ENCODE measurements around the gene HSPA4L. TPM values are rescaled to one million over a fixed set of nuclear protein-coding genes. Genes with fewer than 3 reads are reported as not detected.

Gene HSPA4L
- total RNA-seq, 1 donor: 4.0 TPM

- Histone ChIP-seq H3K27ac (ENCODE audit: low read depth, low read length) (no peak overlapping the region), H3K4me2 (ENCODE audit: insufficient read depth, low read length) (no peak overlapping the region), H3K27me3 (ENCODE audit: insufficient read depth, low read length) (no peaks in the 10 kb centered on the region), H3K4me1 (ENCODE audit: insufficient read depth, low read length) (no peaks in the 10 kb centered on the region), H3K9me3 (ENCODE audit: low read depth, low read length) (no peaks in the 10 kb centered on the region), H3K4me3 (ENCODE audit: insufficient read depth, low read length) (no peak overlapping the region), H3K79me2 (ENCODE audit: insufficient read depth, low read length) (no peaks in the 10 kb centered on the region), H2AFZ (ENCODE audit: low read length) (no peak overlapping the region), H4K20me1 (ENCODE audit: insufficient read depth, low read length) (no peaks in the 10 kb centered on the region), H3K36me3 (ENCODE audit: insufficient read depth, low read length) (no peaks in the 10 kb centered on the region)
- TF ChIP-seq CTCF (IDR thresholded peaks at IDR 0.05; ENCODE audit: extremely low read depth, low read depth, low read length): no peak
- DNase-seq (ENCODE audit: insufficient read length, low spot score, missing footprints): no peak
Measured at GRCh38 chr4:127741247-127741646, 40.9 kb upstream of the HSPA4L start.

GRCh38 chr4:127747883-127748282 is 34.2 kb upstream of the HSPA4L start:
- H3K27ac ChIP-seq (ENCODE audit: low read depth, low read length): no peak overlapping the region
- H3K9me3 ChIP-seq (ENCODE audit: low read depth, low read length): no peaks in the 10 kb centered on the region
- H3K4me3 ChIP-seq (ENCODE audit: insufficient read depth, low read length): no peak overlapping the region
- no peak overlapping the region for H2AFZ ChIP-seq (ENCODE audit: low read length)
- H3K27me3 ChIP-seq (ENCODE audit: insufficient read depth, low read length): no peaks in the 10 kb centered on the region
- no peak for DNase-seq (ENCODE audit: insufficient read length, low spot score, missing footprints)
- no peak for TF ChIP-seq CTCF (IDR thresholded peaks at IDR 0.05; ENCODE audit: extremely low read depth, low read depth, low read length)
- H4K20me1 ChIP-seq (ENCODE audit: insufficient read depth, low read length): no peaks in the 10 kb centered on the region
- no peaks in the 10 kb centered on the region for H3K36me3 ChIP-seq (ENCODE audit: insufficient read depth, low read length)
- H3K4me2 ChIP-seq (ENCODE audit: insufficient read depth, low read length): no peak overlapping the region
- no peaks in the 10 kb centered on the region for H3K4me1 ChIP-seq (ENCODE audit: insufficient read depth, low read length)
- no peaks in the 10 kb centered on the region for H3K79me2 ChIP-seq (ENCODE audit: insufficient read depth, low read length)

- no peaks in the 10 kb centered on the region for H4K20me1 ChIP-seq (ENCODE audit: insufficient read depth, low read length)
- no peak for DNase-seq (ENCODE audit: insufficient read length, low spot score, missing footprints)
- no peaks in the 10 kb centered on the region for H3K9me3 ChIP-seq (ENCODE audit: low read depth, low read length)
- no peak for TF ChIP-seq CTCF (IDR thresholded peaks at IDR 0.05; ENCODE audit: extremely low read depth, low read depth, low read length)
- H3K4me2 ChIP-seq (ENCODE audit: insufficient read depth, low read length): no peak overlapping the region
- no peak overlapping the region for H2AFZ ChIP-seq (ENCODE audit: low read length)
- H3K27ac ChIP-seq (ENCODE audit: low read depth, low read length): no peak overlapping the region
- no peak overlapping the region for H3K4me3 ChIP-seq (ENCODE audit: insufficient read depth, low read length)
- no peaks in the 10 kb centered on the region for H3K27me3 ChIP-seq (ENCODE audit: insufficient read depth, low read length)
- H3K36me3 ChIP-seq (ENCODE audit: insufficient read depth, low read length): no peaks in the 10 kb centered on the region
- no peaks in the 10 kb centered on the region for H3K79me2 ChIP-seq (ENCODE audit: insufficient read depth, low read length)
- H3K4me1 ChIP-seq (ENCODE audit: insufficient read depth, low read length): no peaks in the 10 kb centered on the region
Measured at GRCh38 chr4:127748957-127749356, 33.2 kb upstream of the HSPA4L start.

GRCh38 chr4:127756906-127757305 is 25.2 kb upstream of the HSPA4L start:
- Histone ChIP-seq H3K36me3 (ENCODE audit: insufficient read depth, low read length) (no peaks in the 10 kb centered on the region), H4K20me1 (ENCODE audit: insufficient read depth, low read length) (no peaks in the 10 kb centered on the region), H3K4me2 (ENCODE audit: insufficient read depth, low read length) (no peak overlapping the region), H3K4me3 (ENCODE audit: insufficient read depth, low read length) (no peak overlapping the region), H3K79me2 (ENCODE audit: insufficient read depth, low read length) (no peaks in the 10 kb centered on the region), H3K27me3 (ENCODE audit: insufficient read depth, low read length) (no peaks in the 10 kb centered on the region), H2AFZ (ENCODE audit: low read length) (no peak overlapping the region), H3K4me1 (ENCODE audit: insufficient read depth, low read length) (no peaks in the 10 kb centered on the region), H3K9me3 (ENCODE audit: low read depth, low read length) (no peaks in the 10 kb centered on the region), H3K27ac (ENCODE audit: low read depth, low read length) (no peak overlapping the region)
- no peak for DNase-seq (ENCODE audit: insufficient read length, low spot score, missing footprints)
- TF ChIP-seq CTCF (IDR thresholded peaks at IDR 0.05; ENCODE audit: extremely low read depth, low read depth, low read length): no peak
